Ectodermal cell (in vitro differentiated cells): Measurements from ENCODE around the gene ALDH1A1.

Experiments
- H3K27ac ChIP-seq: 2 replicates; pipeline ENCODE4 v1.7.0; 2013; ENCODE audit warnings: mild to moderate bottlenecking, low read depth, low read length; ENCODE audit not compliant: insufficient read depth, poor library complexity, severe bottlenecking
- H3K27me3 ChIP-seq: 2 replicates; pipeline ENCODE4 v1.7.0; 2013; ENCODE audit warnings: mild to moderate bottlenecking, low read length; ENCODE audit not compliant: insufficient read depth, control insufficient read depth, poor library complexity, severe bottlenecking
- H3K36me3 ChIP-seq: one replicate; pipeline ENCODE4 v1.7.0; 2013; ENCODE audit warnings: low read length; ENCODE audit not compliant: control insufficient read depth, insufficient read depth
- H3K4me1 ChIP-seq: one replicate; pipeline ENCODE4 v1.7.0; 2013; ENCODE audit warnings: low read length; ENCODE audit not compliant: control insufficient read depth, insufficient read depth
- H3K4me3 ChIP-seq: 2 replicates; pipeline ENCODE4 v1.7.0; 2013; ENCODE audit warnings: low read depth, low read length, control low read depth; ENCODE audit not compliant: insufficient read depth
- H3K9me3 ChIP-seq: 2 replicates; pipeline ENCODE4 v1.7.0; 2013; ENCODE audit warnings: mild to moderate bottlenecking, low read length, moderate library complexity; ENCODE audit not compliant: control insufficient read depth
- WGBS, 2 experiments: methylation state at CpG; one replicate each; pipeline ENCODE4 v1.1.7; 2013; ENCODE audit warnings: missing lambda C conversion rate in 2 of 2; 5-methylcytosine and 5-hydroxymethylcytosine counted together

Gene ALDH1A1

DNA sequence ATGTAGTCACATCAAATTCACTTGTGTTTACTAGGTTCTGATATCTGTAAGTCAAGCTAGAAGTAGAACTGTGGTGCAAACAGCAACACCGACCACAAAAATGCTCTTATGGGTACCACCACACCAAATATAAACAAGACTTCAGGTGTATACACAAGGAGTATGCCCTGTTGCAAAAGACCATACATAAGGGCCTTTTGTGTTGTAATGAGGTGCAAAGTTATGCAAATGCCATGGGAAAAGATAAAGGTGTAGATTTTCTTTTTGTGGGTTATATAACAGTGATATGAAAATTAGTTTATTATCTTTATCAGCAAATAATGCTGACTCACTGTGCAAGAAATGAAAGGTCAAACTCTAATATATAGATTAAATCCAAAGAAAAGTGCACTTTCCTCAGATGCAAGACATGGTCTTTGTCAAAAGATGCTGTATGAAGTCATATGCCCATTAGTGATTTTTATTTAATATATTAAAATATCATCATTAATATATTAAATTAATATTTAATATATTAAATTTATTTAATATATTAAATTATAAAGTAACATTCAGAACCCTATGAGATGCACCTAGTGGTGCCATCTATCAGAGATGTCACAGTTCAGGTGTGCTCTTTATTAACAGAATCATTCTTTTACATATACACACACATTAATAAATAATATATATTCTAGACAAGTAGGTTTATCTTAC lies 26.7 kb upstream of the ALDH1A1 start:
- no peaks in the 10 kb centered on the region for H3K9me3 ChIP-seq
- 90% methylated on average over 1 of the region's 1 CpG; no CpG with 5 or more reads in 1 of the 2 experiments for WGBS, 2 experiments
- H3K4me1 ChIP-seq = no peaks in the 10 kb centered on the region
- no peaks in the 10 kb centered on the region for H3K36me3 ChIP-seq
- no peaks in the 10 kb centered on the region for H3K27me3 ChIP-seq
- no peak overlapping the region for H3K4me3 ChIP-seq
- no peak overlapping the region for H3K27ac ChIP-seq

DNA sequence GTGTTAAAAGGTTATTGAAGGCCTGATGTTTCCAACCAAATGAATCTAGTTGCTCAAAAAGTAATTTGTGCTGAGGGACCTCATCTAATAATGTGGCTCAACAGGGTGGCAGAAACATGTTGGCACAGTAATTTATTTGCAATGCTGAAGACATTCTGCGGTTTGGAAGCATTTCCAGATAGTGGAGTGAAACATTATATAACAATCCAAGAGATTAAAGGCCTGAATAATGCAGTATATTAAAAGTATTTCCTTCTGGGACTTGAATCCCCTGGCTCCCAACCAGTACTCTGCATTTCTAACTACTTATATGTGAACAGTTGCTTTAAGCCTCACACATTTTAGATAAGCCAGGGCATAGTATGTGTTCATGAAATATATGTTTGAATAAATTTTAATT lies 25.9 kb upstream of the ALDH1A1 start:
- Histone ChIP-seq H3K27me3 (no peaks in the 10 kb centered on the region), H3K4me1 (no peaks in the 10 kb centered on the region), H3K4me3 (no peak overlapping the region), H3K36me3 (no peaks in the 10 kb centered on the region), H3K9me3 (no peaks in the 10 kb centered on the region), H3K27ac (no peak overlapping the region)
- 86% methylated on average over 1 of the region's 1 CpG; no CpG with 5 or more reads in 1 of the 2 experiments for WGBS, 2 experiments

GRCh38 chr9:72977670-72978069 lies 24.8 kb upstream of the ALDH1A1 start:
- no peak overlapping the region for H3K27ac ChIP-seq
- no peak overlapping the region for H3K4me3 ChIP-seq
- no peaks in the 10 kb centered on the region for H3K4me1 ChIP-seq
- no peaks in the 10 kb centered on the region for H3K9me3 ChIP-seq
- no peaks in the 10 kb centered on the region for H3K36me3 ChIP-seq
- 88 to 92% methylated on average over 2 of the region's 2 CpGs for WGBS, 2 experiments
- H3K27me3 ChIP-seq = no peaks in the 10 kb centered on the region

DNA sequence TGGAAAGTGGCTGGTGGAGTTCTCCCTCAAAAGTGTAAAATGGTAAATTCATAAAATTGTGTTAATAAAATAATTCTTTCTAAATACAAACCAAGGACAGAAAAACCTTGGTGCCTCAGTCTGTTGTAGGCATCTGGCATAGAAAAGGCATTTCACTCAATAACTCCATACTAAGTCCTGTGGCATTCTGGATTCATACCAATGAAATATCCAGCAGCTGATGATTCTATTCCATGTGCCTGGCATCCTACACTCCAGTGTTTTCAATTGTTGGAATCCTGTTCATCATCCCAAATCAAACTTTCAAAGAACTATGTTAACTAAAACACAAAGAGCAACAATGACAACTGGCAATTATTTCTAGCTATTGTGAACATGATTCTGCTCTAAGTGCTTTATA lies 21.6 kb upstream of the ALDH1A1 start:
- no peak overlapping the region for H3K4me3 ChIP-seq
- H3K27ac ChIP-seq = no peak overlapping the region
- H3K4me1 ChIP-seq = no peaks in the 10 kb centered on the region
- no peaks in the 10 kb centered on the region for H3K27me3 ChIP-seq
- H3K36me3 ChIP-seq = no peaks in the 10 kb centered on the region
- H3K9me3 ChIP-seq = no peaks in the 10 kb centered on the region

GRCh38 chr9:72972636-72973035 lies 19.8 kb upstream of the ALDH1A1 start:
- H3K4me3 ChIP-seq = no peak overlapping the region
- WGBS, 2 experiments = 93% methylated on average over 2 of the region's 2 CpGs

DNA sequence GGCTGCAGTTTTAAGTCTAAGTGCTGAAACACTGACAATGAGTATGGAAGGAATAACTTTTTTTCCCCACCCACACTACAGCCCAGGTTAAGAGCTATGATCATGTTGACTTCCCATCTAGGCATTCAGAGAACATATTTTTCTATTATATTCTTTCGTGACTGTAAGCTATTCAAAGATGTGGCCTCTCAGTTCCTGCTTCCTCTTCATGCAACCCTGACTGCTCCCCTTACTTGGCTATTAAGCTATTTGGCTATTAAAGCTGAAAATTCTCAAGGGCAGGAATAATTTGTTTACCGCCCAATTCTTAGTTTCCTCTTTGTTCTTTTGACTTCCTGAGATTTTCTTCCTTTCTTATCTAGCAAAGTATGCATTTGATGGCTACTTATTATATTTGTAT lies 18.6 kb upstream of the ALDH1A1 start:
- no peak overlapping the region for H3K27ac ChIP-seq
- no peaks in the 10 kb centered on the region for H3K36me3 ChIP-seq
- no peaks in the 10 kb centered on the region for H3K4me1 ChIP-seq
- 92 to 100% methylated on average over 1 to 2 of the region's 2 CpGs for WGBS, 2 experiments
- H3K9me3 ChIP-seq = no peaks in the 10 kb centered on the region
- no peaks in the 10 kb centered on the region for H3K27me3 ChIP-seq
- no peak overlapping the region for H3K4me3 ChIP-seq

More at GRCh38 chr9:72972636-72973035, 19.8 kb upstream of the ALDH1A1 start:
- Histone ChIP-seq H3K4me1 (no peaks in the 10 kb centered on the region), H3K36me3 (no peaks in the 10 kb centered on the region), H3K27me3 (no peaks in the 10 kb centered on the region), H3K27ac (no peak overlapping the region), H3K9me3 (no peaks in the 10 kb centered on the region)

DNA sequence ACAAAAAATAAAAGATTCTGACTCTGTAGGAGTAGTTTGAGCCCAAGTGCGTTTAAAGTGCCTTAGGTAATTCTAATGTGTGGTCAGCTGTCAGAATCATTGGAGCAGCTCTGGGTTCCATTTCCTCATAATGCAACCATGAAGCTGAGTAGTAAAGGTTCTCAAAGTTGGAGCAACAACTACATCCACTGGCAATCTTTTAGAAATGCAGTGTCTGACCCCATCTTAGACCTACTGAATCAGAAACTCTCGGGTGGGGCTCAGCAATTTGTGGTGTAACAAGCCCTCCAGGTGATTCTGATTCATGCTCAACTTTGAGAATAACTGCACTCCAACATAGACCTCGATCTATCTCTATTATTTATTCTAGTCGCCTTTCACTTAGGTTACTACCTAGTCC lies 7.6 kb upstream of the ALDH1A1 start:
- Histone ChIP-seq H3K27me3 (no peaks in the 10 kb centered on the region), H3K36me3 (no peaks in the 10 kb centered on the region), H3K27ac (no peak overlapping the region), H3K4me1 (no peaks in the 10 kb centered on the region), H3K4me3 (no peak overlapping the region), H3K9me3 (no peaks in the 10 kb centered on the region)
- WGBS, 2 experiments = 92 to 96% methylated on average over 4 of the region's 4 CpGs

DNA sequence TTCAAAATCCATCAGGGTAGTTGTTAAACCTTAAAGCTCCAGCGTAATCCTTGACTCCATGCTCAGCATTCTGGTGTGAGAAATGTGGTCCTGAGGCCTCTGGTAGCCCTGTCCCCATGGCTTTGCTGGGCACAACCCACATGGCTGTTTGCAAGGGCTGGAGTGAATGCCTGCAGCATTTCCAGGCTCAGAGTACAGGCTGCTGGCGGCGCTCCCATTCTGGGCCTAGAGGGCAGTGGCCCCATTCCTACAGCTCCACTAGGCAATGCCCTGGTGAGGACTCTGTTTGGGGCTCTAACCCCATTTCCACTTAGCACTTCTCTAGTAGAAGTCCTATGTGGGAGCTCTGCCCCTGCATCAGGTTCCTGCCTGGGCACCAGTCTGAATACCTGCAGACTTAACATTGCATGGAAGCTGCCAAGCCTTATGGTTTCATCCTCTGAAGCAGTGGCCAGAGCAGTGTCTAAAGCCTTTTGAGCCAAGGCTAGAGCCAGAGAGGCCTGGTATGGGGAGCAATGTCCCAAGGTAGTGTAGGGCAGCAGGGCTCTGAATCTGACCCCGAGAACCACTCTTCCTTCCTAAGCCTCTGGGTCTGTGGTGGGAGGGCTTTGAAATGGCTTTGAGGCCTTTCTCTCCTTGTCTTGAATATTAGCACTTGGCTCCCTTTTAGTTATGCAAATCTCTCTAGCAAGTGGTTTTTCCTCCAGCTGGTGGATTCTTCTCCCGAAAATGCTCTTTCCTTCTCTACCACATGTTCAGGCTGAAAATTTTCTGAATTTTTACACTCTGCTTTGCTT lies 5.8 kb upstream of the ALDH1A1 start:
- no peaks in the 10 kb centered on the region for H3K27me3 ChIP-seq
- H3K9me3 ChIP-seq = no peaks in the 10 kb centered on the region
- H3K4me1 ChIP-seq = no peaks in the 10 kb centered on the region
- H3K36me3 ChIP-seq = no peaks in the 10 kb centered on the region
- 76 to 86% methylated on average over 5 of the region's 5 CpGs for WGBS, 2 experiments
- H3K4me3 ChIP-seq = no peak overlapping the region
- no peak overlapping the region for H3K27ac ChIP-seq

DNA sequence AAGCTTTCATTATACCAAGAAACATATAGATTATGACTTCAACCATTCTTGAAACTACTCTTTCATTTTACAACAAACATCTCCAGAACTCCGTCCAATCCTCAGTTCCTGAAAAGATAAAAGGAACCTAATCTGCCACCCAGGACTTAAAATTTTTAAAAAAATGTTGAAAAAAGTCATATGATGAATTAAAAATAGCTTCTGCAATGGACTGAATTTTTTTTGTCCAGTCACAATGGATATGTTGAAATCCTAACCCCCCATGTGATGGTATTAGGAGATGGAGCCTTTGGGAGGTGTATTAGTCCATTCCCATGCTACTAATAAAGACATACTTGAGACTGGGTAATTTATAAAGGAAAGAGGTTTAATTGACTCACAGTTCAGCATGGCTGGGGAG lies 2.7 kb upstream of the ALDH1A1 start:
- Histone ChIP-seq H3K9me3 (no peaks in the 10 kb centered on the region), H3K27me3 (no peaks in the 10 kb centered on the region), H3K36me3 (no peaks in the 10 kb centered on the region), H3K4me1 (no peaks in the 10 kb centered on the region), H3K4me3 (no peak overlapping the region), H3K27ac (no peak overlapping the region)
- 88 to 92% methylated on average over 1 of the region's 1 CpG for WGBS, 2 experiments

GRCh38 chr9:72955126-72955455 lies 2.2 kb upstream of the ALDH1A1 start:
- Histone ChIP-seq H3K27ac (no peak overlapping the region), H3K27me3 (no peaks in the 10 kb centered on the region), H3K36me3 (no peaks in the 10 kb centered on the region), H3K4me3 (no peak overlapping the region), H3K9me3 (no peaks in the 10 kb centered on the region), H3K4me1 (no peaks in the 10 kb centered on the region)
- 84 to 94% methylated on average over 2 of the region's 2 CpGs for WGBS, 2 experiments
